Neural crest cell (in vitro differentiated cells): ENCODE measurements around the gene DHX38. TPM values are rescaled to one million over a fixed set of nuclear protein-coding genes. Genes with fewer than 3 reads are reported as not detected.

Experiments
- DNase-seq: peaks from one replicate; pipeline ENCODE4 v3.0.0; 2021; ENCODE audit warnings: low read depth, mixed read lengths, low spot score
- H3K27ac Mint-ChIP-seq: one replicate; pipeline ENCODE4 v1.8.0; 2021; ENCODE audit warnings: mild to moderate bottlenecking, mixed read lengths; ENCODE audit not compliant: unreplicated experiment
- H3K27me3 Mint-ChIP-seq: 2 replicates; pipeline ENCODE4 v1.8.0; 2021; ENCODE audit warnings: low read depth, mild to moderate bottlenecking, mixed read lengths
- H3K36me3 Mint-ChIP-seq: 2 replicates; pipeline ENCODE4 v1.8.0; 2021; ENCODE audit warnings: low read depth, mild to moderate bottlenecking, mixed read lengths
- H3K4me1 Mint-ChIP-seq: 2 replicates; pipeline ENCODE4 v1.8.0; 2021; ENCODE audit warnings: mixed read lengths
- H3K4me3 Mint-ChIP-seq: one replicate; pipeline ENCODE4 v1.8.0; 2021; ENCODE audit warnings: mild to moderate bottlenecking, mixed read lengths
- H3K9me3 Mint-ChIP-seq: 2 replicates; pipeline ENCODE4 v1.8.0; 2021; ENCODE audit warnings: mixed read lengths
- total RNA-seq: library from RNA; stranded (reverse); gene quantifications from 2 replicates; pipeline ENCODE4 v1.2.1, GENCODE V29; 2021
- TF ChIP-seq, protein P1 (sequence below): fragments of 200-600 bp; sonication (generic); conservative IDR thresholded peaks from 2 replicates; pipeline ENCODE4 v1.5.0; 2021; ENCODE audit warnings: antibody characterized with exemption, mild to moderate bottlenecking

Gene DHX38
- total RNA-seq, 1 donor from 2014 or later: 86.0 TPM

DNA sequence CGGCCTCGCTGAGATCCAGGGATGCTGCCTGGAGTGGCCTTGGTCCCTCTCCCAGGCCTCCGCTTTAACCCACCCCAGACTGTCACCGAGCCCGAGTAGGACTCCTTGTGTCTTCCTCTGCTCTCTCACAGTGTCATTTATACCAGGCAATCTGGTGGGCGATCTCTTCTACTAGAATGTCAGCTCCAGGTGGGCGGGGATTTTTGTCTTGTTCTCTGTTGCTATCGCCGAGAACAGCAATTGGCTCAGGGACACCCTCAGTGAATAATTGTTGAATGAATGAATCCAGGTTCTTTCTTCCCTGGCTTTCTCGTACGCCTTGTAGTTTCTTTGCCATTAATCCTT lies 591 bp downstream of the DHX38 start:
- no peaks in the 10 kb centered on the region for H3K27me3 Mint-ChIP-seq
- H3K9me3 Mint-ChIP-seq: no peaks in the 10 kb centered on the region
- peak overlapping the region; percentile 60 for H3K27ac Mint-ChIP-seq
- peak overlapping the region; percentile 96 for H3K4me3 Mint-ChIP-seq
- DNase-seq: no peak
- peaks cover 37% of the 10 kb centered on the region for H3K4me1 Mint-ChIP-seq
- TF ChIP-seq, protein P1, sequence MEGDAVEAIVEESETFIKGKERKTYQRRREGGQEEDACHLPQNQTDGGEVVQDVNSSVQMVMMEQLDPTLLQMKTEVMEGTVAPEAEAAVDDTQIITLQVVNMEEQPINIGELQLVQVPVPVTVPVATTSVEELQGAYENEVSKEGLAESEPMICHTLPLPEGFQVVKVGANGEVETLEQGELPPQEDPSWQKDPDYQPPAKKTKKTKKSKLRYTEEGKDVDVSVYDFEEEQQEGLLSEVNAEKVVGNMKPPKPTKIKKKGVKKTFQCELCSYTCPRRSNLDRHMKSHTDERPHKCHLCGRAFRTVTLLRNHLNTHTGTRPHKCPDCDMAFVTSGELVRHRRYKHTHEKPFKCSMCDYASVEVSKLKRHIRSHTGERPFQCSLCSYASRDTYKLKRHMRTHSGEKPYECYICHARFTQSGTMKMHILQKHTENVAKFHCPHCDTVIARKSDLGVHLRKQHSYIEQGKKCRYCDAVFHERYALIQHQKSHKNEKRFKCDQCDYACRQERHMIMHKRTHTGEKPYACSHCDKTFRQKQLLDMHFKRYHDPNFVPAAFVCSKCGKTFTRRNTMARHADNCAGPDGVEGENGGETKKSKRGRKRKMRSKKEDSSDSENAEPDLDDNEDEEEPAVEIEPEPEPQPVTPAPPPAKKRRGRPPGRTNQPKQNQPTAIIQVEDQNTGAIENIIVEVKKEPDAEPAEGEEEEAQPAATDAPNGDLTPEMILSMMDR: no peak
- peaks cover 6% of the 10 kb centered on the region for H3K36me3 Mint-ChIP-seq

DNA sequence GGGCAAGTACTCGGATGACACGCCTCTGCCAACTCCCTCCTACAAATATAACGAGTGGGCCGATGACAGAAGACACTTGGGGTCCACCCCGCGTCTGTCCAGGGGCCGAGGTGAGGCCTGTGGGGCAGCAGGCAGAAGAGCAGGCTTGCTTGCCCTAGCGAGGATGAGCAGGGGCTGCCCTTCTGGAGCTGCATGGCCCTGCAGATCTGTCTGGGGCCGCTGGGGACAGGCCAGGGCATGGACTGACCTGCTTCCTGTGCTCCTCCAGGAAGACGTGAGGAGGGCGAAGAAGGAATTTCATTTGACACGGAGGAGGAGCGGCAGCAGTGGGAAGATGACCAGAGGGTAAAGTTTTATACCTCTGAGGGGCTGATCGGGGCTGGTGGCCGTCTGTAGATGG lies 5.3 kb downstream of the DHX38 start:
- H3K4me1 Mint-ChIP-seq: peaks cover 8% of the 10 kb centered on the region
- peaks cover 16% of the 10 kb centered on the region for H3K36me3 Mint-ChIP-seq
- DNase-seq: no peak
- H3K9me3 Mint-ChIP-seq: no peaks in the 10 kb centered on the region
- no peak overlapping the region for H3K27ac Mint-ChIP-seq
- H3K4me3 Mint-ChIP-seq: peak overlapping the region; percentile 61
- no peaks in the 10 kb centered on the region for H3K27me3 Mint-ChIP-seq
- TF ChIP-seq, protein P1: no peak

DNA sequence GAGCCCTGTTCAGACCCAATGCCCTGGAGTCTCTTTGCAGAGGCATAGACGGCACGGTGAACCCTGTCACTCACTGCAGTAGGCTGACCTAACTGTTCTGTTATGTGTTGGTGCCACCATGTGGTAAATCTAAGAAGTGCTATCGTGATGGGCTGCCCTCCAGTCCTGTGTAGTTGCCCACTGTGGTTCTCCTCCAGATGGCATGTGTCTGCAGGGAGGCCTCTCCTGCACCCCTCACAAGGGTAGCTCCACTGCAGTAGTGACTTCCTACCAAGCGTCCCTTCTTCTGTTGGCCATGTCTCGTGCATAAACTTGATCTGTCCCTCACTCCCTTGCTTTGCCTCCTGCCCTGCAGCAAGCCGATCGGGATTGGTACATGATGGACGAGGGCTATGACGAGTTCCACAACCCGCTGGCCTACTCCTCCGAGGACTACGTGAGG lies 5.8 kb downstream of the DHX38 start:
- Mint-ChIP-seq H3K4me1 (peaks cover 8% of the 10 kb centered on the region), H3K9me3 (no peaks in the 10 kb centered on the region), H3K27ac (no peak overlapping the region), H3K36me3 (peaks cover 16% of the 10 kb centered on the region), H3K27me3 (no peaks in the 10 kb centered on the region), H3K4me3 (peak overlapping the region; percentile 61)
- DNase-seq: peak; percentile 50
- TF ChIP-seq, protein P1: peak; percentile 62

DNA sequence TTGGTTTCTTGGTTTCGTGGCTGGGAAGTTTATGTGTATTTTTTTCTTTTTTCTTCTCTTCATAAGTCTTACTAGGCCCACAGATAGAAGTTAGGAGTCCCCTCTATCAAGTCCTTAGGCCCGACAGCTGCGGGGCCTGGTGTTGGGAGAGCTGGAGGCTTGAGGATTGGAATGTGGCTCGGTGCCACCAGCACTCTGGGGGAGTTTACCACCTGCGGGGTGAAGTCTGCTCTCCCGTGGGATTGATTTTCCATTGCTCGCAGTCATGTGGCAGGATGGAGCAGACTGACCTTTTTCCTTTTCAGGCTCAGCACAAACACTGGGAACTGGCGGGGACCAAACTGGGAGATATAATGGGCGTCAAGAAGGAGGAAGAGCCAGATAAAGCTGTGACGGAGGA lies 7.5 kb downstream of the DHX38 start:
- peaks cover 23% of the 10 kb centered on the region for H3K36me3 Mint-ChIP-seq
- no peak overlapping the region for H3K4me3 Mint-ChIP-seq
- no peak for DNase-seq
- TF ChIP-seq, protein P1: no peak
- H3K27ac Mint-ChIP-seq: no peak overlapping the region
- H3K4me1 Mint-ChIP-seq: no peaks in the 10 kb centered on the region
- no peaks in the 10 kb centered on the region for H3K9me3 Mint-ChIP-seq
- H3K27me3 Mint-ChIP-seq: no peaks in the 10 kb centered on the region

DNA sequence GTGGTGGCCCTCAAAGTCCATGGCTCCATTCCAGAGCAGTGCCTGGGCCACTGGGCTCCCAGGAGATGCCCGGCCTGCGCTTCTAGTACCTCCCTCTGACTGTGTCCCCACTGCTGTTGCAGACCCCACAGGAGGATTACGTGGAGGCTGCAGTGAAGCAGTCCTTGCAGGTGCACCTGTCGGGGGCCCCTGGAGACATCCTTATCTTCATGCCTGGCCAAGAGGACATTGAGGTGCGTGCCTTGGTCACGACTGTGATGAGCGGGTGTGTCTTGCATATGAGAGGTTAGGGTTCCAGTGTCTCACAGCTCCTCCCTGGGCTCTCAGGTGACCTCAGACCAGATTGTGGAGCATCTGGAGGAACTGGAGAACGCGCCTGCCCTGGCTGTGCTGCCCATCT lies 11.3 kb downstream of the DHX38 start:
- H3K36me3 Mint-ChIP-seq: peaks cover 15% of the 10 kb centered on the region
- H3K27ac Mint-ChIP-seq: no peak overlapping the region
- H3K4me3 Mint-ChIP-seq: no peak overlapping the region
- no peaks in the 10 kb centered on the region for H3K4me1 Mint-ChIP-seq
- TF ChIP-seq, protein P1: no peak
- no peak for DNase-seq
- H3K9me3 Mint-ChIP-seq: no peaks in the 10 kb centered on the region
- H3K27me3 Mint-ChIP-seq: no peaks in the 10 kb centered on the region

DNA sequence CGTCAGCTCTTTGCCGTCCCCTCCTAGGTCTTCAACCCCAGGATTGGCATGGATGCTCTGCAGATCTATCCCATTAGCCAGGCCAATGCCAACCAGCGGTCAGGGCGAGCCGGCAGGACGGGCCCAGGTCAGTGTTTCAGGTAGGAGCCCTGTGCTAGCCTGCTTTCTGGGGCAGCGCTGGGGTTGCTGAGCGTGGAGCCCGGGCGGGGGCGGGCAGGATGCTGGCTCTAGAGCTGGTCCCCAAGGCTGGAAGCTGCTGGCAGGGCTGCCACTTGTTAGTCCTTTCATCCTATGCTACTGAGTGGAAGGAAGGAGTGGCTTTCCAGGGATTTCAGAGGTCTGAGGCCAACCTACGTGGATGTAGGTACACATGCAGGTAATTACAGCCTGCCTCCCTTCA lies 12.3 kb downstream of the DHX38 start:
- Mint-ChIP-seq H3K4me1 (no peaks in the 10 kb centered on the region), H3K9me3 (no peaks in the 10 kb centered on the region), H3K36me3 (peaks cover 15% of the 10 kb centered on the region), H3K27ac (no peak overlapping the region), H3K4me3 (no peak overlapping the region), H3K27me3 (no peaks in the 10 kb centered on the region)
- TF ChIP-seq, protein P1: no peak
- no peak for DNase-seq
